HL-60 (cell line): ENCODE results near the gene CNTNAP3.
"Not testable (repeated sequence)": the region's sequence is repeated elsewhere in the genome, so short reads cannot be mapped to it uniquely, and the experiment has no call there.

Source experiments
- DNase-seq, 2 experiments: peaks; one replicate each; pipeline ENCODE4 v3.0.0-alpha.2; 2010 to 2020; ENCODE audit warnings: low read depth in 1 of 2, low spot score in 1 of 2
- H3K27ac ChIP-seq: fragments of 250-450 bp; sonication (Bioruptor Pico); replicated peaks from 2 replicates; pipeline ENCODE4 v1.5.1; 2020; ENCODE audit warnings: mild to moderate bottlenecking, moderate library complexity
- H3K27me3 ChIP-seq: fragments of 250-450 bp; sonication (Bioruptor Pico); 2 replicates; pipeline ENCODE4 v1.5.1; 2021; ENCODE audit warnings: mild to moderate bottlenecking, moderate library complexity; ENCODE audit not compliant: insufficient read depth, poor library complexity, severe bottlenecking
- H3K4me3 ChIP-seq: replicated peaks from 2 replicates; pipeline ENCODE4 v1.5.1; 2011; ENCODE audit warnings: mild to moderate bottlenecking, control low read depth, low read length; ENCODE audit not compliant: insufficient read depth
- long read RNA-seq: library from polyadenylated mRNA; unstranded; transcript quantifications from one replicate; pipeline ENCODE4 v2.0.0, GENCODE V29; 2020

The CNTNAP3 gene
- long read RNA-seq, partial matches to known transcripts, result 3 of 7 reads
- long read RNA-seq, other reads (novel, unspliced or antisense), result 4 of 7 reads

DNA sequence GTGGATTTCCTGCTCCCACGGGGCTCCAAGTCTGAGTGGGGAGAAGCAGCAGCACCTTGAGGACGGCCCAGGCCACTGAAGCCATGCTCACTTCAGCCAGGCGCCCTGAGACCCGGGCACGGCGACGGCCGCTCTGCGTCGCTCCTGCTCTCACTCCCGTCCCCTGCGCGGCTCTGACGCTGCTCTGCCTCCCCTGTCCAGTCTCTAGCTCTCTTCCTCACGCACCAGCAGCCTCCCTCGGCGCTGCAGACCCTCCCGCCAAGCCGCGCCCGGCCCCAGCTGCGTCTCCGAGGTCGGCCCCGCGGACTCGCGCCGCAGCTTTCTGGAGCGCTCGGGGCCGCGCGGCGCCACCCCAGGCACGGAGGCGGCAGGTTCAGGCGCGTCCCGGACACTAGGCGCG, at the start of gene CNTNAP3:
Gene CNTNAP3 (minus strand): TSS at position 188 of the 400 bp plus-strand sequence. CDS start 103 bp downstream, at position 85.
- H3K4me3 ChIP-seq, H3K27ac ChIP-seq, H3K27me3 ChIP-seq, DNase-seq: not testable (repeated sequence)

- DNase-seq, result peak in 1 of 2 experiments; percentile 0
- not testable (repeated sequence) for H3K27ac ChIP-seq, H3K27me3 ChIP-seq, H3K4me3 ChIP-seq
These were observed 8.0 kb downstream of the CNTNAP3 start for GRCh38 chr9:39279995-39280394.

GRCh38 chr9:39242513-39242912, 45.5 kb downstream of the CNTNAP3 start:
- DNase-seq, H3K27ac ChIP-seq, H3K4me3 ChIP-seq, H3K27me3 ChIP-seq: not testable (repeated sequence)

- not testable (repeated sequence) for DNase-seq, H3K27ac ChIP-seq, H3K4me3 ChIP-seq, H3K27me3 ChIP-seq
These were observed 55.6 kb downstream of the CNTNAP3 start for GRCh38 chr9:39232130-39232991.

- H3K27me3 ChIP-seq, H3K27ac ChIP-seq, DNase-seq, H3K4me3 ChIP-seq: not testable (repeated sequence)
These were observed 72.0 kb downstream of the CNTNAP3 start for GRCh38 chr9:39215976-39216375.

- not testable (repeated sequence) for H3K4me3 ChIP-seq, H3K27me3 ChIP-seq, DNase-seq, H3K27ac ChIP-seq
These were observed 78.2 kb downstream of the CNTNAP3 start for GRCh38 chr9:39209773-39210172.

- not testable (repeated sequence) for H3K27me3 ChIP-seq, H3K4me3 ChIP-seq, DNase-seq, H3K27ac ChIP-seq
These were observed 81.3 kb downstream of the CNTNAP3 start for GRCh38 chr9:39206643-39207042.

GRCh38 chr9:39205842-39206241, 82.1 kb downstream of the CNTNAP3 start:
- H3K27ac ChIP-seq, DNase-seq, H3K4me3 ChIP-seq, H3K27me3 ChIP-seq: not testable (repeated sequence)

DNA sequence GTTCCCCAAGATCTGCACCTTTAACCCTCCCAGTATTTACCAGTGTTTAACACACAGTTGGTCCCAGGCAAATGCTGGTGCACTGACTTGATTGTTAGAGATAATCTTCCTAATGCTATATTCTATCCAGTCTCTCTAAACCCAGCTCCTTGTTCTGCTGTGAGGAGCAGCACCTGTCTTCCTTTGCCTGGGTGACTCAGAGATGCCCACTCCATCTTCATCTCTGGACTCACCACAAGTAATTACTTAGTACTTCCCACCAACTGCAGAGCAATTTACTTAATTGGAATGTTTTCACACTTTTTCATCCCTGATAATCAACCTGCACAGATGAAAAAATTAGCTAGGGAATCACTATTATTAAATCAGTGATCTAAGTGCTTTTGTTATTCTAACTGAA, 87.6 kb downstream of the CNTNAP3 start:
- not testable (repeated sequence) for H3K4me3 ChIP-seq, H3K27me3 ChIP-seq, DNase-seq, H3K27ac ChIP-seq

DNA sequence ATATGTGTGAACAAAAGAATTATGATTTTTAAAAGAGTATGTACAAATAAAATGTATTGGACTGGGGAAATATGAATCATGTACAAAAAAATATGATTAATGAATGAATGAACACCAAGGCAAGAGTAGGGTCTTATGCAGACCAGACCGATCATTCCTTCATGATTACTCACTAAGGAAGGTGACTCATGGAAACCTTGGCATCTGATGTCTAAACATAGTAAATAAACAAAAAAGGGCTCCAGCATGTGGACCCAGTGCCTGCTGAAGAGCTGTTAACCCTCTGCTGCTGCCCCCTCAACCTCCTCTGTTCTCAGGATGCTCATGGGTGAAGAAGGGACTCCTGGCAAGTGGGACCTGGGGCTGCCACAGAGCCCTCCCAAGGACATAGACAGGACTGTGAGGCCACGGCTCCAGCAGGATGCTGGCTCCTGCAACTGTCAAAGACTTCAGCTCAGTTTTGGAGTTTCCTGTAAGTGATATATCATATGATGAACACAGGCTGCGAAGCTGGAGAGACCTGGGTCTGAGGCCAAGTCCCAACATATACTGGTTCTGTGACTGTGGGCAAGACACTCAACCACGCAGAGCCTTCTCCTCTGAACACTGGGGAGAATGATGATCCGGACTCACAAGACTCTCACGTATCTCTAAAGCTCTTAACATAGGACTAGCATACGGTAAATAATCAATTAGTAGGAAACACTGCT, 89.8 kb downstream of the CNTNAP3 start:
- not testable (repeated sequence) for H3K4me3 ChIP-seq, H3K27ac ChIP-seq, DNase-seq, H3K27me3 ChIP-seq

GRCh38 chr9:39171370-39171769, 116.6 kb downstream of the CNTNAP3 start:
- DNase-seq, H3K4me3 ChIP-seq, H3K27ac ChIP-seq, H3K27me3 ChIP-seq: not testable (repeated sequence)

DNA sequence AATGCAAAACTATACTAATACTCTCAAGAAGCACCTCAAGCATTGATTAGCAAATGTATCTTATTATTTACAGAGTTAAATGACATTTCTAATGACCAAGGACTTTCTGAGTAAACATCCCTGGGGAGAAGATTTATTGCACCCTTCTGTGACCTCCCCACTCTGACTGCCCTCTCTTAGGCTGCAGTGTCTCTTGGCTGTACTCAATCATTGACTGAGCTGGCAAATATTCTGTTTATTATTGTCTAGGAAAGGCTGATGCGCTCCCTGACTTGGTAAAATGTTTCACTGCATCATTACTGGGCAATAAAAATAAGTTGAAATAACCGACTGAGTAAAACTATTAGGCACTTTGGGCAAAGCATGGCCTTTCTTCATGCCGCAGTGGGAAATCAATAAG, 130.3 kb downstream of the CNTNAP3 start:
- H3K4me3 ChIP-seq, H3K27me3 ChIP-seq, H3K27ac ChIP-seq, DNase-seq: not testable (repeated sequence)

DNA sequence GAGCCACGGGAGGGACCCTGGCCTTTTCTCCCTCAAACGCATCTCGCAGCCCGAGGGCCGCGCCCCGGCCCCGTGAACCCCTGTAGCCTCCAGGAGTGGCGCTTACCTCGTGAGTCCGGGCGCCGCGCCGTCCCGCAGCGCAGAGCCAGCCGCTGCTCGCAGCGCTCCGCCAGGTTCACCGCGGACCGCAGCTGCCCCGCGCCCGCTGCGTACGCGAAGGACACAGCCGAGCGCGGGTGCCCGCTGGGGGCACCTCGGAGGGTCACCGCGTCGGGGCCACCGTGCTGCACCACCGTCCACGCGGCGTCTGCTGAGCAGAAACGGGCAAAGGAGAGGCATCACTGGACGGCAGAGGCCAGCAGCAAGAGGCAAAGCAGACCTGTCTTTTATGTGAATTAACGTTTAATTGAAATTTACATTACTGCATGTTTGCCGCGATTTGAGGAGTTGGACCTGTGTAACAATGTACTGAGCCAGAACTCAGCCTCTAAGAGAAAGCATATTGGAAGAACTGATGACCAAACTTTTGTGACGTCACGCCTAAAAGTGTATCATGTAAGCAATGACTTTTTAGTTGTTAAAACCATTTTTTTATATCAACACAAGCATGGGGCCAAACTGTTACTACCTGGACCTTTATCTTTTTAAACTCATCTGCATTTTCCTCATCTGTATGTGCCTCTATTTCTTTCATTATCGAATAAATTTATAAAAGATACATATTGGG, 155.0 kb downstream of the CNTNAP3 start:
- H3K4me3 ChIP-seq, H3K27ac ChIP-seq, DNase-seq, H3K27me3 ChIP-seq: not testable (repeated sequence)

GRCh38 chr9:39121401-39121800, 166.6 kb downstream of the CNTNAP3 start:
- not testable (repeated sequence) for DNase-seq, H3K4me3 ChIP-seq, H3K27me3 ChIP-seq, H3K27ac ChIP-seq
